Activated naive CD8-positive, alpha-beta T cell treated with anti-CD3 and anti-CD28 coated beads for 36 hours (primary cell): ENCODE results near the gene CIB1. TPM values are rescaled to one million over a fixed set of nuclear protein-coding genes. Genes with fewer than 3 reads are reported as not detected.
A peak's percentile ranks its signal among the peaks of the same experiment; 100 is the strongest.

Source experiments
- DNase-seq: peaks from one replicate; pipeline ENCODE4 v3.0.0; 2021
- H3K27ac Mint-ChIP-seq: one replicate; pipeline ENCODE4 v1.8.0; 2022; ENCODE audit warnings: mild to moderate bottlenecking, moderate library complexity, mixed read lengths
- H3K27me3 Mint-ChIP-seq: one replicate; pipeline ENCODE4 v1.8.0; 2022; ENCODE audit warnings: mild to moderate bottlenecking, mixed read lengths
- H3K36me3 Mint-ChIP-seq: one replicate; pipeline ENCODE4 v1.8.0; 2021; ENCODE audit warnings: mild to moderate bottlenecking, mixed read lengths
- H3K4me1 Mint-ChIP-seq: one replicate; pipeline ENCODE4 v1.8.0; 2021; ENCODE audit warnings: mixed read lengths
- H3K4me3 Mint-ChIP-seq: one replicate; pipeline ENCODE4 v1.8.0; 2022; ENCODE audit warnings: mild to moderate bottlenecking, moderate library complexity, mixed read lengths
- H3K9me3 Mint-ChIP-seq: one replicate; pipeline ENCODE4 v1.8.0; 2022; ENCODE audit warnings: mixed read lengths
- total RNA-seq, 2 experiments: library from RNA; stranded (reverse); gene quantifications; one replicate each; pipeline ENCODE4 v1.2.3, GENCODE V29; 2021

The CIB1 gene
- total RNA-seq, 2 experiments from 2014 or later: 181 to 190 TPM

DNA sequence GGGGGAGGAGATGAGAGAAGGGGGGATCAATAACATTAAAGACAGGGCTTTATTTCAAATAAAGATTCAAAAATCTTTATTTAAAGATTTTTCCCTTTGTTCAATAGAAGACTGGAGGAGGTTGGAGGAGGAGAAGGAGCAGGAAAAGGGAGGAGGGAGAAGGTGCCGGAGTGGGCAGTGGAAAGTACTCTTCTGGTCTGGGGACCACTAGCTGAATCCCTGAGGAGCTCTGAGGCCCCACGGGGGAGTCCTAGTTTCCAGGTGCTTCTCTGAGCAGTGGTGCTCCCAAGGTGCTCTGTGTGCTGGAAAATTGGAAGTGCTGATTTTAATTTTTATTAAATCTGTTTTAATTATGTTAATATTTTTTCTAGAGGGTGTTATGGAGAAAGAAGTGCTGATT is 52.0 kb downstream of the CIB1 start:
- no peak for DNase-seq
- no peak overlapping the region for H3K4me3 Mint-ChIP-seq
- H3K4me1 Mint-ChIP-seq: peaks cover 7% of the 10 kb centered on the region
- H3K36me3 Mint-ChIP-seq: no peaks in the 10 kb centered on the region
- peak overlapping the region; percentile 29 for H3K27ac Mint-ChIP-seq
- H3K9me3 Mint-ChIP-seq: no peaks in the 10 kb centered on the region
- no peaks in the 10 kb centered on the region for H3K27me3 Mint-ChIP-seq

Other genes with a start within 250 kb of the CIB1 start
- 10 to 100 TPM; 17.8 to 17.9 TPM for gene ZNF710, start 232.6 kb downstream of the CIB1 start, total RNA-seq
- gene IDH2, start 131.5 kb downstream of the CIB1 start, total RNA-seq: 100 to 1,000 TPM; 148 to 157 TPM
- 1 to 10 TPM; 3.0 to 4.1 TPM for gene SEMA4B, start 32.6 kb downstream of the CIB1 start, total RNA-seq
- gene GDPGP1, start 268 bp upstream of the CIB1 start, total RNA-seq: 10 to 100 TPM in 1 of 2 experiments, 1 to 10 TPM in 1; 8.3 to 11.8 TPM
- under 1 TPM; 0.41 to 0.54 TPM for gene TTLL13, start 15.6 kb upstream of the CIB1 start, total RNA-seq
- gene NGRN, start 31.7 kb upstream of the CIB1 start, total RNA-seq: 10 to 100 TPM; 24.3 TPM
- gene ZNF774, start 118.3 kb upstream of the CIB1 start, total RNA-seq: 1 to 10 TPM in 1 of 2 experiments, under 1 TPM in 1; 0.82 to 1.9 TPM
- gene IQGAP1, start 154.3 kb upstream of the CIB1 start, total RNA-seq: 100 to 1,000 TPM; 129 to 133 TPM